HG03139 (cell line): ENCODE results near the gene NALCN.

Experiments used
- ATAC-seq: cut with Tn5 transposase; IDR thresholded peaks from one replicate; pipeline ENCODE4 v1.9.1; 2021; ENCODE audit not compliant: unreplicated experiment

The NALCN gene

DNA sequence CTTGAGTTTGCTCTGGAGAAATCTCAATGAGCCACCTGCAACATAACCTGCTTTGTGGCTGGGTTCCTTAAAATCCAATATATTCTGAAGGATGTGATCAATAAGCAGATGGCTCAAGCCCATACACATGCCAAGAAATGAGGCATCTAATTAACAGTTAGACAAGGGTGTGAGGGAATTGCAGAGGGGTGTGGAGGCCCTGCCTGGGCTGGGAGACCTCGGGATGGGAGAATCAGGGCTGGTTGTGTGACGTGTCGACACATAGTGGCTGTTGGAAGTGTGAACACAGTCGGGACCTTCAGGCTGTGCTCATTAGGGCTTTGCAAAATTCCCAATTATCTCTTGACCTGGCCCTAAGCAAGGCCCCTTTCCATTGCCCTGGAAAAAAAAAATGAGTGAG is 379.8 kb downstream of the NALCN start:
- no peak for ATAC-seq

DNA sequence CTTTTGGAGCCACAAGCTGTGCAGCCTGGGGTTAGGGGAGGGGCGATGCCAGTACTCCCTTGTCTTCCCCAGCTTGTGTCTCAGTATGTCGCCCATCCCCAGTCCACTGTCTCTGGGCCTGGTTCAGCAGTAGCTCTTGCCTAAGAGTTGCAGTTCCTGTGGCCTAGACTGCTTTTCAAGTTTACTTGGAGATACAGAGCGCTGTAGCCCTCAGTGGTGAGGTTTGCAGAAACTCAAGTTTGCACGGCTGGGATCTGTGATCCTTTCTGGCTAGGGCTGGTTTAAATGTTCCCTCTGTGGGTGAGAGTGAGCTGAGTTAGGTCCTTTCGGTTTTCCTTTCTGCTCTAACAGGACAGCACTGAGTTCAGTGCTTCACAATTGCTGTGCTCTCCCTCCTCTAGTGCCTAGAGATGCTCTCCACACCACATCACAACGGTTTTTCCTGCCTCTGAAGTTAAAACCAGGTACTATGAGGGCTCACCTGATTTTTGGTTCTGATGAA is 381.1 kb downstream of the NALCN start:
- ATAC-seq, result no peak

DNA sequence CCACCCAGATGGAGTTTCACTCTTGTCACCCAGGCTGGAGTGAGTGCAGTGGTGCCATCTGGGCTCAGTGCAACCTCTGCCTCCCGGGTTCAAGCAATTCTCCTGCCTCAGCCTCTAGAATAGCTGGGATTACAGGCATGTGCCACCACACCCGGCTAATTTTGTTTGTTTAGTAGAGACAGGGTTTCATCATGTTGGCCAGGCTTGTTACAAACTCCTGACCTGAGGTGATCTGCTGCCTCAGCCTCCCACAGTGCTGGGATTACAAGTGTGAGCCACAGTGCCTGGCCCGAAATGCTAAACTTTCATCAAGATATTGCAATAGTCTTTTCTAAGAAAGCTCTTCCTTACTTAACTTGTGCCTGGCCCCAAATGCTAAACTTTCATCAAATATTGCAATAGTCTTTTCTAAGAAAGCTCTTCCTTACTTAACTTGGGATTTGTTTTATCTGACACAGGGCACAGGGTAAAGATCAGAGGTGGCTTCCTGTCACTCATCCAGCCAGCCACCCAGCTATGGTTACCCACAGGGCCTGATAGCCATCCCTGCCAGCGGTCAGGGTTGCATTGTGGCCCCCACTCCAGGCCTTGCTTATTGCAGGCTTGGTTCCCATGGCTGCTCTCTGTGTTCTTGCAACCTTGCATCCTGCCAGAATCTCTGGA is 389.4 kb downstream of the NALCN start:
- ATAC-seq, result no peak

DNA sequence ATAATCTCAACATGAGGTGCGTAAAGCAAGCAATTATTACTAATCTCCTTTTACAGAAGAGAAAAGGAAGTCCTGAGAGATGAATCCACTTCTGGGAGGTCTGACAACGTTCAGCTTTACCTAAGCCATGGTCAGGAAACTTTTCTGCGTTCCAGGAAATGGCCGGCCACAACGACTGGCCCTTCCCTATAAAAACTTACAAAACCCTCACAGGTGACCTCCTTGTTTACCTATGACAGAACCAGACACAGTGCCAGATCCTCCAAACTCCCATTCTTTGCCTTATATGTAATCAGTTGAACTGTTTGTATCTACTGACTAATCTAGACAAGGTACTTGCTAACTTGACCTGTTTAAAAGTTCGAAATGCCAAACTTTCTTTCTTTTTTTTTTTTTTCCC is 390.0 kb downstream of the NALCN start:
- ATAC-seq, result no peak

DNA sequence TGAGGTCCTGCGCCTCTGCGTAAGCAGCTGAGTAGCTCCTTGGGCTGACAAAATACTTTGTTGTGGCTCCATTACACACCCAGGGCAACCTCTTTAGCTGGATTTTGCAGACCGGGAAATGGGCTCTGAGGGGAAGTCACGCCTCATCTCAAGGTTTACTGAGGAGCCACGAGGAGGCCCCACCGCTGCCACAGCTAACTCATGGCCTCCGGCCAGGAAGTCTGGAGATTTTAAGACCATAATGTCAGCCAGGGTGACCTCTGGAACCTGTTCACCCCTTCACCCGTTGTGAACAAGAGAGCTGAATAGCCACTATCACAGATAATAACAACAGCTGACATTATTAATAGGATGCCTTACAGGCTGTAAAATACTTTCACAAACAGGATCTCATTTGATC is 390.4 kb downstream of the NALCN start:
- ATAC-seq, result no peak

DNA sequence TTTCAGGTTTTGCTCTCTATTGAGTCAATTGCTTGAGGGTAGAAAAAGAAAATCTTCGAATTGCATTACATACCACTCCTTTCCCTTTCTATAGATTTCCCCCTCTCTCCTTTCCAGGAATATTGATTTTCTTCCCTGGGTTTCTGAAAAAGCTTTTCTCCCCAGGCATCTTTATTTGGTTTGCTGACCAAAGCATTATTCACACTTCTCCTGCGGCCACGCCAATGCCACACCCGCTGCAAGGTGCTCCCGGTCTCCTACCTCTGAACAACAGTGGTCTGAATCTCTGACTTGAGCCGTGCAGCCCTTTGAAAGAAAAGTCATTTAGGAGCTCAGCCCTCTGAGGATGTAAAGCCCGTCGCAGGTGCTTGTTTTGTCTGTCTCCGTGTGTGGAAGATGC is 390.8 kb downstream of the NALCN start:
- ATAC-seq, result no peak

DNA sequence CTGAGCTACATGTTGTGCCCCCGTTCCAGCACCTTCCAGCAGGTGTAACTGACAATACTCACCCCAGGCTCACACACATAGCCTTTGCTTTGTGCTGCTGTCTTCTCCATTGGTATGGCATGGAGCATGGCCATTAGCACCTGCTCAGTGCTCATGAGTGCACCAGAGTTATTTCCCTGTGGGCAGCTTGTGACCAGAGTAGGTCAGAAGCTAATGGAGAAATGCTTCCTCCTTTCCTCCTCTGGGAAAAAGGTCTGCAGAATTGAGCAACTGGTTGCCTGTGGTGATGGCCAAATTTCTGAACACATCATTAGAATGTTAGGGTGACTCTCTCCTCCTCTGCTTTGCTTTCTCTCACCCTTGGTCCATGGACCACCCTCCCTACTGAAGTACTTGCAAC is 397.2 kb downstream of the NALCN start:
- no peak for ATAC-seq

DNA sequence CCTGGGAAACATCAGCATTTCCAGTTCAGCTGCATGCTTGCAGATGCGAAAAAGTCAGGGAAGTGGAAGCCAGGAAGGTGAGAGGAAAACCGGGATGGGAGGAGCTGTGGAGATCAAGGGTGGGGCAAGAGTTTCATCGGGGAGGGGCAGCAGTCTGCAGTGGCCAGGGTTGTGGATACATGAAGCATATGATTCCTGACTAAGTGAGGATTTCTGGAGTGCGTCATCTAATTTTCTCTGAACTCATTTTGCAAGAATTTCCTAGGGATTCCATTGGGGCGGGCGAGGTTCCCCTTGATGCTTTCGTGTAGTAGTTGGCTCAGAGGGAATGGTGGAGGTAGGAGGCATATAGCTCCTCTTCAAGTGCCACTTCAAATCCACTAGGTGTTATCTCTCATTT is 397.6 kb downstream of the NALCN start:
- no peak for ATAC-seq

DNA sequence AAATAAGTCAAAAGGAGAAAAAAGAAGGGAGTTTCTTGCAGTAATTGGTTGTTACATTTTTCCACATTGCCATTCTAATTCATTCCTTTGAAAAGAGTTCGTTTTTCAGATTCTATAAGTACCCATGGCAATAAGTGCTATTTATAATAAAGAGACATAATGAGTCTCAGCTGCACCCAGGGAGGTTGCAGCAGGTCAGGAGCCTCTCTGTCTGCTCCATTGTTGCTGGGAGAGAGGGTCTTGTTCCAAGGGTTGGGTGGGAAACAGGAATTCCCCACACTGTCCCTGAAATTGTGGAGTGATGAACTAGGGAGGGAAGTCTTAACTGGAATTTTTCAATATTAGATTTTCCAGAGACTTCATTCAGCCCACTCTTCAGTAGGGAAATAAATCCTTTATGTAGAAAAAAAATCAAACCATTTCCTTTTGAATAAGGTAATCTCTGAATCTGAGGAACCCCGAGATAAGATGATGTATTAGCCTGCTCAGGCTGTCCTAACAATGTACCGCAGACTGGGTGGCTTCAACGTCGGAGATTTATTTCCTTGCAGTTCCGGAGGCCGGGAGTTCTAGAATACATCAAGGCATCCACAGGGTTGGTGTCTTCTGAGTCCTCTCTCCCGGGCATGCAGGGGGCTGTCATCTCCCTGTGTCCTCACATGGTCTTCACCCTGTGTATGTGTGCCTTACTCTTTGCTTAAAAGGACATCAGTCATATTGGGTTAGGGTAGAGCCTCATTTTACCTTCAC is 399.0 kb downstream of the NALCN start:
- no peak for ATAC-seq

DNA sequence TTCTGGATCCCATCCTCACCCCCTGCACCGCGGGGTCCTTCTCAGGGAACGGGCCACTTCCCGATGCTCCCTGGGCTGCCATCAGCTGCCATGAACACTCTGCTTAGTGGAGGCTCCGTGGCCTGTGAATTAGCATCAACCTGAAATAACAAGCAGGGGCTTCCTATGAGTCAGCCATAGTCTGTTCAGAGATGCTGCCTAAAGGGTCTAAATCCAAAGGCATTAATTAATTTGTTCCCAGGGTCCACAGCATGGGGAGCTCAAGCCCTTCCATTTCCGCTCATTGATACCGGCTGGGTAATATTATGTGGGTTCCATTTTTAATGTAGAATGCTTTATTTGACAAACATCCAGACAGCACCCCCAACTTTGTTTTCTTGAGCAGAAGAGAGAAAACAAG is 399.8 kb downstream of the NALCN start:
- ATAC-seq, result no peak

DNA sequence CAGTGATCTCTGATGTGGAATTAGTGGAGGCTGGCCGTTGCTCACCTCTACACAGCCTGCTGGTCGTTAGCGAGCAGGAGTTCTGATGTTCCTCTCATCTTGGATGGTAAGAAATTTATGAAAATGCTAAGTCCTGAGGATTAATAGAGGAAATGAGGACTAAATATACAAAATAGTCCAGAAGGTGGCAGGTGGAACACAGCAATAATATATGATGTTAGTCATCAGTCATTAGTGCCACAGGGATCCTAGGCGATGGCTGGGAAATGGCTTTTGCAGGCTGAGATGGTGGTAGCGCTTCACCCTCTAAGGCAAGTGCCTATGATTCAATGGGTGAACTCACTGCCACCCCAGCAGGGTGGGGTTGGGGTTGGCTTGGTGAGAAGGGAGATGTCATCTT is 403.1 kb downstream of the NALCN start:
- no peak for ATAC-seq

DNA sequence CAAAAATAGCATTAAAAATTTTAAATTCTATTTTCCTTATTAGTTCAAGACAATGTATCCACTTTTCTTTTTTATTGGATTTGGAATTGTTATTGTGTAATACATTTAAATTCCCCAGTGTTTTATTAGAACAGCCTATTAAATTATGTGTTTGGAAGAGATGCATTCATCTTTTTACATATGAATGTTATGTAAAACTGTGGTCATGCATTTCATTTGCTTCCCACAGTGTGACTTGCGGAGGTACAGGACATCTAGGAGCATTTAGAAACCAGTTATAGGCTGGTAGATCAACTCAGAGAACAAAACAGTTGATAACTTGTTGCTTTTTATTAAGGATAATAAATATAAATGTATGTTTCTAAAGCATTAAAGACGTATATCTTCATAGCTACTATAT is 406.2 kb downstream of the NALCN start:
- ATAC-seq, result no peak

DNA sequence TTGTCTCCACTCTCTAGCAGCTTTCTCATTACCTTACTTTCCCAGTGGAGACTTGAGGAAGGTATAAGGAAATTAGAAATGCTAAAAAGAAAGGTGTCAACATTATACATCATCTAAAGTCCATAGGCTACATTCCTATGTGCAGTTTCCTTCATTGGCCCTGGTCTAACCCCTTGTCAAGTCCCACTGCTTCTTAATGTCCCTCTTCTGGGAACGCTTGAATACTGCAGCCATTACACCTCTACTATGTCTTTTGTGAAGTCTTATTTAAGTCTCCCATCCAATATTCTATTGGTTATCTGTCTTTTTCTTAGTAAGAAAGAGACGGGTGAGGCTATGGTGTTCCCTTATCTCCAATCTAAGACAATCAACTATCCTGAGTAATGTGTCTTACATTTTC is 409.1 kb downstream of the NALCN start:
- no peak for ATAC-seq
